Measurements from ENCODE around the gene TMEM143. TPM values are rescaled to one million over a fixed set of nuclear protein-coding genes. Genes with fewer than 3 reads are reported as not detected.
A peak's percentile ranks its signal among the peaks of the same experiment; 100 is the strongest.

TMEM143 gene
- total and polyA plus RNA-seq, 2 of the 8 experiments (the other 6 are each of a cell fraction or from before 2014, with no cell fraction given) = 14.2 to 19.1 TPM

- peak overlapping the region; percentile 68 for H3K18ac ChIP-seq (ENCODE audit: extremely low read depth, low read length)
- H3K36me3 ChIP-seq (ENCODE audit: control insufficient read depth in 2 of 4, insufficient read depth in 4 of 4, low read length in 3 of 4) = peaks cover 0 to 4% (median 2%) of the 10 kb centered on the region in 4 experiments; a peak in 4 of 8 replicates
- FAIRE-seq (no peak), DNase-seq (ENCODE audit: low read depth in 1 of 2, low spot score in 2 of 2) (no peak)
- peak overlapping the region; percentile 22 for H4K5ac ChIP-seq (ENCODE audit: insufficient read length, low read depth, low read length)
- no peak overlapping the region for H4K8ac ChIP-seq (ENCODE audit: extremely low read depth, insufficient read depth, low read length)
- no peaks in the 10 kb centered on the region for H3K79me1 ChIP-seq (ENCODE audit: low read depth, low read length)
- H2AFZ ChIP-seq (ENCODE audit: low read length) = no peak overlapping the region
- H3K4me3 ChIP-seq (ENCODE audit: extremely low read depth in 1 of 4, insufficient read depth in 2 of 4, low read depth in 3 of 4, low read length in 4 of 4) = no peak overlapping the region
- no peak overlapping the region for H3K23ac ChIP-seq (ENCODE audit: insufficient read length)
- ChIA-PET POLR2A (ENCODE audit: partially characterized antibody) (interaction anchor here (1.4 to 1.5 kb wide), 2 partner anchors 20 to 21 kb away, joined by 3 to 7 read pairs; no protein-coding TSS in a partner anchor), CTCF (ENCODE audit: partially characterized antibody) (interaction anchor here (0.6 to 12.4 kb wide), 8 partner anchors 10 to 109 kb away, joined by 3 to 212 read pairs (median 5); partner anchors contain the start of gene ZNF114)
- H4K91ac ChIP-seq (replicated peaks; ENCODE audit: insufficient read length, low read length) = peak overlapping the region; percentile 91
- H3K56ac ChIP-seq (replicated peaks; ENCODE audit: insufficient read length, low read depth, low read length) = no peak overlapping the region
- H2AK5ac ChIP-seq (ENCODE audit: low read depth, low read length) = 0 out of 2 replicates have a peak overlapping the region, but pooled peaks have one; percentile 47
- H2BK20ac ChIP-seq (ENCODE audit: low read length) = peak overlapping the region; percentile 86; the same call in 1 of the 2 replicates
- peaks cover 6% of the 10 kb centered on the region; the same call in 1 of the 2 replicates for H3K23me2 ChIP-seq (ENCODE audit: low read depth, low read length)
- H3K14ac ChIP-seq (ENCODE audit: insufficient read length) = no peak overlapping the region
- H3K9me3 ChIP-seq (ENCODE audit: insufficient read depth in 2 of 2, low read depth in 1 of 2, low read length in 1 of 2) = no peaks in the 10 kb centered on the region
- H3K4me1 ChIP-seq (replicated peaks in 1 of 4; ENCODE audit: control insufficient read depth in 3 of 4, insufficient read depth in 4 of 4, low read length in 3 of 4) = peaks cover 0 to 14% (median 10%) of the 10 kb centered on the region in 4 experiments; a peak in 5 of 7 replicates
- H2BK120ac ChIP-seq (replicated peaks; ENCODE audit: low read depth, low read length) = peak overlapping the region; percentile 95
- no peaks in the 10 kb centered on the region for H4K20me1 ChIP-seq (replicated peaks in 1 of 2; ENCODE audit: control insufficient read depth in 1 of 2, insufficient read depth in 2 of 2, low read length in 2 of 2)
- H2BK12ac ChIP-seq (ENCODE audit: low read depth, low read length) = peak overlapping the region; percentile 81; the same call in 1 of the 2 replicates
- no peaks in the 10 kb centered on the region for H3K27me3 ChIP-seq (replicated peaks in 1 of 4; ENCODE audit: control insufficient read depth in 3 of 4, extremely low read depth in 1 of 4, insufficient read depth in 3 of 4, low read length in 3 of 4)
- 88% methylated on average over 4 of the region's 4 CpGs; no CpG with 5 or more reads in 1 of the 2 experiments for WGBS, 2 experiments (ENCODE audit: extremely low coverage in 1 of 2, insufficient coverage in 1 of 2, insufficient read length in 1 of 2, insufficient replicate concordance in 2 of 2, low coverage in 1 of 2, low lambda C conversion rate in 2 of 2, missing lambda C conversion rate in 1 of 2)
- H3K9ac ChIP-seq (replicated peaks in 1 of 4; ENCODE audit: extremely low read depth in 1 of 4, low read depth in 3 of 4, low read length in 3 of 4) = no peak overlapping the region
- no peaks in the 10 kb centered on the region for H3K79me2 ChIP-seq (ENCODE audit: control insufficient read depth in 1 of 2, insufficient read depth in 2 of 2, low read length in 2 of 2)
- H3K27ac ChIP-seq (ENCODE audit: low read depth, low read length) = no peak overlapping the region
- peak overlapping the region; percentile 65 for H3K4ac ChIP-seq (replicated peaks; ENCODE audit: insufficient read length, low read depth, low read length)
- peak overlapping the region; percentile 36; the same call in 1 of the 2 replicates for H2BK5ac ChIP-seq (ENCODE audit: low read depth, low read length)
- H2BK15ac ChIP-seq (ENCODE audit: low read length) = 0 out of 2 replicates have a peak overlapping the region, but pooled peaks have one; percentile 65
- H3K4me2 ChIP-seq (ENCODE audit: insufficient read depth in 1 of 2, low read depth in 2 of 2, low read length in 2 of 2) = no peak overlapping the region
These were observed 70.9 kb downstream of the TMEM143 start for GRCh38 chr19:48292798-48293197.
